Mucosa of descending colon (tissue), 3 donors: ENCODE data around the gene PTCD1. TPM values are rescaled to one million over a fixed set of nuclear protein-coding genes. Genes with fewer than 3 reads are reported as not detected.

Experiments
- ATAC-seq: fragments of 200-7000 bp; cut with Tn5 transposase; one replicate; pipeline ENCODE4 v1.9.1; 2020; ENCODE audit warnings: mild to moderate bottlenecking, moderate library complexity
- DNase-seq, 3 donors: peaks; one replicate each; pipeline ENCODE4 v3.0.0-alpha.2; 2020
- H3K36me3 ChIP-seq: fragments of 200-600 bp; one replicate; pipeline ENCODE4 v1.8.0; 2021; ENCODE audit warnings: low read depth, mild to moderate bottlenecking
- H3K4me1 ChIP-seq: fragments of 200-600 bp; one replicate; pipeline ENCODE4 v1.8.0; 2021; ENCODE audit warnings: low read depth, mild to moderate bottlenecking
- H3K4me3 ChIP-seq: fragments of 200-600 bp; one replicate; pipeline ENCODE4 v1.8.0; 2021; ENCODE audit warnings: mild to moderate bottlenecking
- H3K9me3 ChIP-seq: fragments of 200-600 bp; one replicate; pipeline ENCODE4 v1.8.0; 2021; ENCODE audit warnings: mild to moderate bottlenecking
- intact Hi-C, 2 donors: fragments of 100-400 bp; cut with DNase I in 1 of 2; cut with micrococcal nuclease in 1 of 2; formaldehyde crosslinking; loops; one replicate each; pipeline versions ENCODE4 v1.11.0 to v1.11.1; 2022; cut with DNase I, micrococcal nuclease
- total RNA-seq, 3 donors: library from RNA; stranded (reverse); fragmentation: NEBNext Ultra II Directional in 2 of 3; extraction: Animal tissue kit (Norgen Biotek cat#: 25700) in 2 of 3; gene quantifications; one replicate each; pipeline versions ENCODE4 v1.2.1 to v1.2.4, GENCODE V29; 2021 to 2023
- TF ChIP-seq, protein P1 (sequence below): fragments of 200-600 bp; IDR thresholded peaks from one replicate; pipeline ENCODE4 v1.8.0; 2022; ENCODE audit warnings: antibody characterized with exemption, mild to moderate bottlenecking
- donor health status: DM: no; HTN: no; CAD: no; lungs with moderate emphysema.
- donor health status: DM: no; HTN: no; CAD: no.
- donor health status: DM: no; HTN: yes; CAD: no.

PTCD1 gene
- total RNA-seq, 3 donors from 2014 or later = 4.3 to 9.9 (median 6.6) TPM

DNA sequence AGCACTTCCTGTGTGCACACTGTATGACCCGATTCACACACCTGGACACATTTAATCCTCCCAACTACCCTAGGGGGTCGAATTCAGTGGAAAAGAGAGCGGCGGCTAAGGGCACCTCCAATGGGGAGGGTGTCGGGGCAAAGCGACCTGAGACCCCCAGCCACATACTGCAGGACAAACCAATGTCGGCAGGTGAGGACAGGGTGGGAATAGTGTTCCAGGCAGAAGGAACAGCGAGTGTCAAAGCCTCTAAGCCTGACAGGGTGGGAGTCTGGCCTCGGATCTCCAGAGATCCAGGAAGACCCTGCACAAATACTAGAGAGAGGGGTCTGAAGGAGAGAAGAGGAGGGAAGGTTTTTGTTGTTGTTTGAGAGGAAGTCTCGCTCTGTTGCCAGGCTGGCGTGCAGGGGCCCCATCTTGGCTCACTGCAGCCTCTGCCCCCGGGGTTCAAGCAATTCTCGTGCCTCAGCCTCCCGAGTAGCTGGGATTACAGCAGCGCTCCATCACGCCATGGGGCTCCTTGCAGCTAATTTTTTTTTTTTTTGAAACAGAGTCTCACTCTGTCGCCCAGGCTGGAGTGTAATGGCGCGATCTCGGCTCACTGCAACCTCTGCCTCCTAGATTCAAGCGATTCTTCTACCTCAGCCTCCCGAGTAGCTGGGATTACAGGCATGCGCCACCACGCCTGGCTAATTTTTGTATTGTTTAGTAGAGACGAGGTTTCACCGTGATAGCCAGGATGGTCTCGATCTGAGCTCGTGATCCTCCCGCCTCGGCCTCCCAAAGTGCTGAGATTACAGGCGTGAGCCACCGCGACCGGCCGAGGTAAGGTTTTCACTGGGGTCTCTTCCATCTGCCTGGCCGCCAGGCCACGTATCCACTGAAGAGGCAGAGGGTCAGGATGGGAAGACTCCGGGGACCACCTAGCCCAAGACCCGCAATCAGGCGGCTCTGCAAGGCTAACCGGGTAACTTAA, 65.2 kb downstream of the PTCD1 start:
- Histone ChIP-seq H3K9me3 (no peaks in the 10 kb centered on the region), H3K4me1 (peaks cover 16% of the 10 kb centered on the region), H3K4me3 (no peak overlapping the region), H3K36me3 (no peaks in the 10 kb centered on the region)
- TF ChIP-seq, protein P1, sequence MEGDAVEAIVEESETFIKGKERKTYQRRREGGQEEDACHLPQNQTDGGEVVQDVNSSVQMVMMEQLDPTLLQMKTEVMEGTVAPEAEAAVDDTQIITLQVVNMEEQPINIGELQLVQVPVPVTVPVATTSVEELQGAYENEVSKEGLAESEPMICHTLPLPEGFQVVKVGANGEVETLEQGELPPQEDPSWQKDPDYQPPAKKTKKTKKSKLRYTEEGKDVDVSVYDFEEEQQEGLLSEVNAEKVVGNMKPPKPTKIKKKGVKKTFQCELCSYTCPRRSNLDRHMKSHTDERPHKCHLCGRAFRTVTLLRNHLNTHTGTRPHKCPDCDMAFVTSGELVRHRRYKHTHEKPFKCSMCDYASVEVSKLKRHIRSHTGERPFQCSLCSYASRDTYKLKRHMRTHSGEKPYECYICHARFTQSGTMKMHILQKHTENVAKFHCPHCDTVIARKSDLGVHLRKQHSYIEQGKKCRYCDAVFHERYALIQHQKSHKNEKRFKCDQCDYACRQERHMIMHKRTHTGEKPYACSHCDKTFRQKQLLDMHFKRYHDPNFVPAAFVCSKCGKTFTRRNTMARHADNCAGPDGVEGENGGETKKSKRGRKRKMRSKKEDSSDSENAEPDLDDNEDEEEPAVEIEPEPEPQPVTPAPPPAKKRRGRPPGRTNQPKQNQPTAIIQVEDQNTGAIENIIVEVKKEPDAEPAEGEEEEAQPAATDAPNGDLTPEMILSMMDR = no peak
- DNase-seq (no peak), ATAC-seq (no peak)
- intact Hi-C loops = no loop called here

DNA sequence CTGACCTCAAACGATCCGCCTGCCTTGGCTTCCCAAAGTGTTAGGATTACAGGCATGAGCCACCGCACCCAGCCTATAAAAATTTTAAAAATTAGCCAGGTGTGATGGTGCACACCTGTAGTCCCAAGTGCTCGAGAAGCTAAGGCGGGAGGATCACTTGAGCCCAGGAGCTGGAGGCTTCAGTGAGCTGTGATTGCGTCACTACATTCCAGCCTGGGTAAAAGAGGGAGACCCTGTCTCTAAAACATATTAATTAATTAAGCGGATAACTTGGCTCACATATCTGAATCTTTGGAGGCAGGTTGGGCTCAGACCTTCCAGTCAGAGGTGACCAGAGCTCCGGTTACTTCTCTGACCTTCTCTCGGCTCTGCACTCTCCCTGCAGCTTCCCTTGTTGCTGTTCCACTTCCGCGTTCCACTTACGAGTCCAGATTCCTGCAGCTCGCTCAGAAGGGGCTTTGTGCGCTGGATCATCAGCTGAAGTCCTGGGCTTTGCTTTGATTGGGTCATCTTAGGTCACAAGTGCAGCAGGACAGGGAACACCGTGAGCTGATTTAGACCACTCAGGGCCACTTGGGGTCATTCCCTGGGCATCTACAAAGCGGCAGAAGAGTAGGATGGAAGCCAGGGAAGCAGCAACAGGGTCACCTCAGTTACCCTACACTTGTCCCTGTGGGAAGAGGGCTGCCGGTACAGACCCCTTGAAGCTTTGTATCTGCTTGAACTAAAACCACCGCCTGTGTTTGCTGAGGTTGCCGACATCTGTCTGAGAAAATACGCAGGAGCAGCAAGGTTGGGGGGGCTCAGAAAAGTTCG, 66.1 kb downstream of the PTCD1 start:
- H3K9me3 ChIP-seq = no peaks in the 10 kb centered on the region
- no peak overlapping the region for H3K4me3 ChIP-seq
- DNase-seq (peak in 2 of 3 donors; percentile 52 to 53), ATAC-seq (peak; percentile 6)
- TF ChIP-seq, protein P1 = no peak
- no peaks in the 10 kb centered on the region for H3K36me3 ChIP-seq
- H3K4me1 ChIP-seq = peaks cover 16% of the 10 kb centered on the region
- intact Hi-C loops = no loop called here

DNA sequence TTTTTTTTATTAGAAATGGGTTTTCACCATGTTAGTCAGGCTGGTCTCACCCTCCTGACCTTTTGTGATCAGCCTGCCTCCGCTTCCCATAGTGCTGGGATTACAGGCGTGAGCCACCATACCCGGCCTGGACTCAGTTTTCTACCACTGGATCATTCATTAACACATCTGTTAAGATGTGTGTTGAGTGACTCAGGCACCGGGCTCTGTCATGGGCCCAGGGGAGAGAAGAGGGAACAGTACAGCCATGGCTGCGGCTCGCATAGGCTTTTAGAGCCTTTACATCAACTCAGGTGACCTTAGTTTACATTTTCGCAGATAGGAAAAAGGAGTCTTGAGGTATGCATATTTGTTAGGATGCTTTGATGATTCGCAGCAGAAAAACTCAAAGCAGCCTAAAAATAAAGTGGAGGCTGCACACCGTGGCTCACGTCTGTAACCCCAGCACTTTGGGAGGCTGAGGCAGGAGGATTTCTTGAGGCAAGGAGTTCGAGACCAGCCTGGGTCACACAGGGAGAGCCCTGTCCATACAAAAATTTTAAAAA, 67.2 kb downstream of the PTCD1 start:
- Histone ChIP-seq H3K36me3 (no peaks in the 10 kb centered on the region), H3K4me3 (no peak overlapping the region), H3K4me1 (peaks cover 14% of the 10 kb centered on the region), H3K9me3 (no peaks in the 10 kb centered on the region)
- ATAC-seq (no peak), DNase-seq (no peak)
- intact Hi-C loops = no loop called here
- TF ChIP-seq, protein P1 = no peak

DNA sequence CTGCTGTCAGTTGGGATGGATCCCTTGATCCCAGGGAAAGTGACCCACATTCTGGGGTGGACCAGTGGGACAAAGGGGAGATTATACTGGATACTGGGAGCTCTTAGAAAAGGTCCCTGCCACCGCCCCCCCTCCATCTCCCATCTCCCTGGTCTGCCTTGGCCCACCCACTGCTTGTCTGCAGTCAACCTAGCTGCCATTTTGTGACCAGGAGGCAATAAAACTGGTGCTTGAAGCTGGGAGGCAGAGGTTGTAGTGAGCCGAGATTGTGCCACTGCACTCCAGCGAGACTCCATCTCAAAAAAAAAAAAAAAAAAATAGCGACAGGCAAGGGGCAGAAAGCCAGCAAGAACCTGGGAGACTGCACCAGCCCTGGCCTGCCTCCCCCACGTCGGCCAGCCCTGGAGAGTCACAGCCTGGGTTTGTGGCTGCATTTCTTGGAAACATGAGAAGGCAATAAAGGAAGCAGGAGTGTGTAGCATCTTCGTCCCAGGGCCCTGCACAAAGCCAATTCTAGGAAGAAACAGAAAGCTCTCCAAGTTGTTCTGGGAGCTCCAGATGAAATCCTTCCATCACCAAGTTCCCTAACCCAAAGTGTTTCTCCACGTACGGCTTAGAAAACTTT, 68.7 kb downstream of the PTCD1 start:
- Histone ChIP-seq H3K4me1 (peaks cover 3% of the 10 kb centered on the region), H3K4me3 (no peak overlapping the region), H3K36me3 (no peaks in the 10 kb centered on the region), H3K9me3 (no peaks in the 10 kb centered on the region)
- TF ChIP-seq, protein P1 = no peak
- intact Hi-C loops = no loop called here
- ATAC-seq (no peak), DNase-seq (no peak)

DNA sequence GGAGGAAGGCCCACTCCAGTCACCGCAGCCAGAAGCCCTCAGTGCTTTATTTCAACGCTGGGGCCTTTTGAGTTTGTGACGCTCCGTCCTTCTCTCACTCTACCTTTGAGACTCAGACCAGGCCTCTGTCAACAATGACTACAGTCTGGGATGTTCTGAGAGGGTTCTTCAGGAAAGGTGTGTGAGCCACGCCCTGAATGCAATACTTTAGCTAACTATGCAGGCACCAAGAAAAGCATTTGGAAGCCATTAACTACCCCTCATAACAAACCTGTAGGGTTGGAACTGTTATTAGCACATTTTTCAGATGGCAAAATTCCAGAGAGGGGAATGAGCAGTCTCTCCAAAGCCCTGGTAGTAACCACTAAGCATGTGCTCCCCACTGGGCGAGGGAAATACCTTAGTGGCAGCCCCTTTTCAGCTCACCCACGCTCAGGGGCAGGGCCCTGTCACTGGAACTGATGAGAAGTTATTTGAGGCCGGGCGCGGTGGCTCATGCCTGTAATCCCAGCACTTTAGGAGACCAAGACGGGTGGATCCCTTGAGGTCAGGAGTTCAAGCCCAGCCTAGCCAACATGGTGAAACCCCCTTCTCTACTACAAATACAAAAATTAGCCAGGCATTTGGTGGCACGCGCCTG, 69.7 kb downstream of the PTCD1 start:
- DNase-seq (no peak), ATAC-seq (no peak)
- H3K4me3 ChIP-seq = no peak overlapping the region
- no peaks in the 10 kb centered on the region for H3K9me3 ChIP-seq
- TF ChIP-seq, protein P1 = no peak
- H3K4me1 ChIP-seq = peaks cover 3% of the 10 kb centered on the region
- peaks cover 4% of the 10 kb centered on the region for H3K36me3 ChIP-seq
- intact Hi-C loops = no loop called here
